K562 (cell line): ENCODE data around the gene LEO1. TPM values are rescaled to one million over a fixed set of nuclear protein-coding genes. Genes with fewer than 3 reads are reported as not detected.

Experiments
- ATF7 ChIP-seq: fragments of 450-650 bp; IDR thresholded peaks from 2 replicates; pipeline ENCODE4 v1.7.1; 2014; ENCODE audit warnings: mild to moderate bottlenecking, moderate library complexity
- CBX8 ChIP-seq: fragments of 200-600 bp; sonication (generic); IDR thresholded peaks from 2 replicates; pipeline ENCODE4 v1.6.1; 2012; ENCODE audit warnings: borderline replicate concordance, mixed run types, low read depth, mild to moderate bottlenecking, moderate library complexity, mixed read lengths, low read length, control low read depth, inconsistent platforms; ENCODE audit not compliant: poor library complexity, severe bottlenecking; ENCODE audit errors: extremely low read depth
- DACH1 ChIP-seq: fragments of 450-650 bp; IDR thresholded peaks from 2 replicates; pipeline ENCODE4 v1.6.1; 2018; ENCODE audit not compliant: partially characterized antibody
- DEAF1 ChIP-seq: fragments of 450-650 bp; formaldehyde crosslinking; IDR thresholded peaks from 2 replicates; pipeline ENCODE4 v1.4.0; 2020; ENCODE audit warnings: mild to moderate bottlenecking, moderate library complexity
- EP300 ChIP-seq: IDR thresholded peaks from 2 replicates; pipeline ENCODE4 v1.6.1; 2012; ENCODE audit warnings: low read length, improper control_type of control experiment
- FOXP4 ChIP-seq: sonication (generic); formaldehyde crosslinking; IDR thresholded peaks from 2 replicates; pipeline ENCODE4 v1.8.0; 2022; ENCODE audit warnings: mild to moderate bottlenecking, missing genetic modification reagents, borderline replicate concordance
- MYNN ChIP-seq, 2 experiments: sonication (generic); formaldehyde crosslinking in 1 of 2; IDR thresholded peaks; 2 replicates each; pipeline versions ENCODE4 v1.5.0 to v1.6.1; 2016 to 2020; ENCODE audit warnings: antibody characterized with exemption in 1 of 2, missing genetic modification reagents in 1 of 2
- PCBP1 ChIP-seq: fragments of 200-400 bp; formaldehyde crosslinking; IDR thresholded peaks from 2 replicates; pipeline ENCODE4 v1.6.1; 2018; ENCODE audit warnings: mild to moderate bottlenecking, low read depth, low read length; ENCODE audit not compliant: poor library complexity, severe bottlenecking
- PPARD ChIP-seq: fragments of 250-450 bp; sonication (Bioruptor Pico); IDR thresholded peaks from 2 replicates; pipeline ENCODE4 v1.8.0; 2022; ENCODE audit warnings: inconsistent platforms, mild to moderate bottlenecking, moderate library complexity
- SMAD1 ChIP-seq: fragments of 150-350 bp; IDR thresholded peaks from 2 replicates; pipeline ENCODE4 v1.6.1; 2014; ENCODE audit warnings: low read length, low read depth; ENCODE audit not compliant: partially characterized antibody
- SMARCC2 ChIP-seq: fragments of 450-650 bp; IDR thresholded peaks from 2 replicates; pipeline ENCODE4 v1.6.1; 2017; ENCODE audit warnings: antibody characterized with exemption, moderate library complexity, mild to moderate bottlenecking, low read depth
- SMC3 ChIP-seq: conservative IDR thresholded peaks from 2 replicates; pipeline ENCODE4 v1.6.1; 2011; ENCODE audit warnings: low read depth, low read length, improper control_type of control experiment; ENCODE audit not compliant: insufficient read depth
- SP1 ChIP-seq: sonication (generic); formaldehyde crosslinking; IDR thresholded peaks from 2 replicates; pipeline ENCODE4 v1.8.1; 2022; ENCODE audit warnings: mild to moderate bottlenecking, missing genetic modification reagents
- TRIM25 ChIP-seq: fragments of 450-650 bp; IDR thresholded peaks from 2 replicates; pipeline ENCODE4 v1.7.0; 2016; ENCODE audit warnings: borderline replicate concordance
- ZBTB8A ChIP-seq: fragments of 450-650 bp; IDR thresholded peaks from 2 replicates; pipeline ENCODE4 v1.6.1; 2018; ENCODE audit warnings: mild to moderate bottlenecking, moderate library complexity; ENCODE audit not compliant: partially characterized antibody
- ZEB2 ChIP-seq: fragments of 450-650 bp; IDR thresholded peaks from 2 replicates; pipeline ENCODE4 v1.6.1; 2016
- ZFPM2 ChIP-seq: fragments of 250-450 bp; sonication (Bioruptor Pico); IDR thresholded peaks from 2 replicates; pipeline ENCODE4 v1.5.1; 2022; ENCODE audit warnings: mild to moderate bottlenecking
- ZNF655 ChIP-seq: fragments of 250-450 bp; sonication (Bioruptor Pico); IDR thresholded peaks from 2 replicates; pipeline ENCODE4 v1.5.0; 2021
- ZNF76 ChIP-seq: fragments of 250-450 bp; sonication (Bioruptor Pico); IDR thresholded peaks from 2 replicates; pipeline ENCODE4 v1.4.0; 2020; ENCODE audit warnings: mild to moderate bottlenecking, moderate library complexity, borderline replicate concordance
- ZNF778 ChIP-seq: fragments of 450-650 bp; formaldehyde crosslinking; IDR thresholded peaks from 2 replicates; pipeline ENCODE4 v1.4.0; 2020; ENCODE audit warnings: mild to moderate bottlenecking, moderate library complexity
- polyA plus RNA-seq, 8 experiments: library from polyadenylated mRNA; depleted of rRNA in 4 of 8; stranded (reverse) in 5 of 8; unstranded in 3 of 8; fragments of >200 nt; fragmentation: Nextera tagmentation in 2 of 8; fragmentation: Illumina TruSeq in 1 of 8; extraction: Ambion mirVana in 2 of 8; extraction: Trizol in 1 of 8; gene quantifications; 2 replicates each; pipeline versions ENCODE4 v1.2.1 to v1.2.3, GENCODE V29; 2011 to 2014; ENCODE audit warnings: inconsistent platforms in 1 of 8, missing spikeins in 1 of 8
- total RNA-seq, 7 experiments: library from RNA; depleted of rRNA in 6 of 7; stranded (reverse); fragments of >200 nt in 6 of 7; fragmentation: Illumina TruSeq in 2 of 7; extraction: Trizol in 2 of 7; gene quantifications; 2 replicates each; pipeline versions ENCODE4 v1.2.1 to v1.2.3, GENCODE V29; 2011 to 2021; ENCODE audit warnings: low replicate concordance in 1 of 7

The LEO1 gene
- total and polyA plus RNA-seq, 9 of the 15 experiments (the other 6 are each of a cell fraction or from before 2014, with no cell fraction given): 8.4 to 48.3 (median 37.9) TPM

- TF ChIP-seq ZNF778 (CRISPR knock-in tag) (no peak), ZFPM2 (CRISPR knock-in tag) (no peak), FOXP4 (CRISPR knock-in tag) (no peak), PCBP1 (no peak), ZNF655 (CRISPR knock-in tag) (no peak), MYNN (IDR thresholded peaks at IDR 0.05) (no peak), MYNN (CRISPR knock-in tag; IDR thresholded peaks at IDR 0.05) (no peak), ATF7 (peak; percentile 33; the same call in 1 of the 2 replicates), SMAD1 (no peak), SMARCC2 (0 out of 2 replicates have a peak, but pooled peaks have one; percentile 61), SMC3 (no peak), CBX8 (no peak), SP1 (no peak), EP300 (peak; percentile 52), ZEB2 (0 out of 2 replicates have a peak, but pooled peaks have one; percentile 50), TRIM25 (no peak), PPARD (CRISPR knock-in tag) (no peak), DEAF1 (CRISPR knock-in tag) (no peak), DACH1 (no peak), ZNF76 (CRISPR knock-in tag) (no peak), ZBTB8A (no peak)
Observed at GRCh38 chr15:52013151-52013791, 41.7 kb upstream of the LEO1 start (continued).
